DLD1 (cell line): ENCODE measurements around the gene AMPH.

Source experiments
- in situ Hi-C: cut with HindIII; loops from 2 replicates; pipeline ENCODE4 v1.10.0; 2017; ENCODE audit warnings: low sequenced_read_pairs

Gene AMPH

DNA sequence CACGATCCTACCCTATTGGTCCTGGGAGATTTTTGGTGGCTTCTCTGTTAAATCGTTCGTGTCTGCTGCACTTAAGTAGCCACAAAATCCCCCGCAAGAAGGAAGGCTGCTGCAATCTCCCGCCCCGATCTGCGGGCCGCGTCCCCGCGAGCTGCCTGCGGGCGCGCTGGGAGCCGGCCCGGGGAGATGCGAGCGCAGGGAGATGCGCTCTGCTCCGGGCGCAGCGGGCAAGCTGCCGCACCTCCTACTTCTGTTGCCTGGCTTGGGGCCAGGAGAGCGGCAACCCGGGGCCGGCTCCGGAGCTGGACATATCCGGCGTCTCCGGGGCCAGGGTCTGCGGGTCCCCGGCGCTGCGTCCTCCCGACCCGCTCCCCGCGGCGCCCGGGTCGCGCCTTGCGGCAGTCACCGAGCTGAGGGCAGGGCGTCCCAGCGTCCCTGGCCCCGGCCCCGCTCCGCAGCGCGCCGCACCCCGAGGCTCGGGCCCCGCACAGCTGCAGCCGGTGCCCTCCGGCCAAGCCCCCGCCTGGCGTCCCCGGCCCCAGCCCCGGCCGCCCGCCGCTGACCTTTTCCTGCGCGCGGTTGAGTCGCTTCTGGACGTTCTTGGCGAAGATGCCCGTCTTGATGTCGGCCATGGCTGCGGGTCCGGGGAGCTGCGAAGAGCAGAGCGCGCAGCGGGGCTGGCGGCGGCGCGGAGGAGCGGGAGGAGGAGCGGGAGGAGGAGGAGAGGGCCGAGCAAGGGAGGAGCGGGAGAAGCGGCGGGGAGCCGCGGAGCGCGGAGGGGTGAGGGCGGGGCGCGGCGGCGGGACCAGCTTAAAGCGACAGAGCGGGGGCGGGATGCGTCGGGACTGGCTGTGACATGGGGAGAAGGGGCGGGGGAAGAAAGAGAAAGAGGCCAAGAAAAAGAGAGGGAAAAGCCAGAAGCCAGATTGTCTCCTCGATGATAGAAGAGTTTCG lies at the start of gene AMPH:
TSS of gene AMPH (minus strand) at position 654 of the 954 bp plus-strand sequence. CDS start at position 632, 22 bp downstream.
- in situ Hi-C loops, result no loop called here

DNA sequence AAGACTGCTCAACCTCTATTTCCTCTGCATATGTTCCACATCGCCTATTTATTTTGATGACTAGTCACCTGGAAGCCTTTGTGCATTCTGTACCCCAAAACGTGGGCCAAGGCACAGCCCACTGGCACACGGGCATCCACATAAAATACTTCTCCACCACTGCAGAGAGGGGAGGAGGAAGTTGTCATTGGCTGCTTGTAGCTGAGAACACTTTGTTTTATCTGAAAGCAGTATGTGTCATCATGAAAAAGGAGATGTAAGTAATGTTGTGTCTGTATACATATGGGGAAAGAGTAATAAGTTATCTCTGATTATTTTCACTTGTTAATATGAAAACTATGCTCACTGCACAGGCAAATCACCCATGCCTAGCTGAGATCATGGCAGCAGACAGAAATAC lies 48.2 kb upstream of the AMPH start:
- in situ Hi-C loops, result no loop called here

DNA sequence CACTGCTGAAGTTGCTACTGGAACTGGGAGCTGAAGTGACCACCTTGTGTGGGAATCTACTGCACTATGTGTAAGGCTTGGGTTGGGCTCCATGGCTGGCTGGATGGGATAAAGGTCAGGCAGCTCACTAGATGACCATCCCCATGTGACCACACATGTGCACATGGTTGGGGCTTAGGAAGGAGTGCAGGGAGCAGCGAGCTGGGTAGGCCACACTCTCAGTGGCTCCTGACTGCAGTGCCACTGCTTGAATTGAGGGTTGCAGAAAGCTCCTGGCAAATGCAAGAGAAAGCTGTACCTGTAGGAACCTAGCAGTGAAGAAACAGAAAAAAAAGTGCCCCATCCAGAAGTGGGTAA lies 47.5 kb upstream of the AMPH start:
- in situ Hi-C loops, result no loop called here

DNA sequence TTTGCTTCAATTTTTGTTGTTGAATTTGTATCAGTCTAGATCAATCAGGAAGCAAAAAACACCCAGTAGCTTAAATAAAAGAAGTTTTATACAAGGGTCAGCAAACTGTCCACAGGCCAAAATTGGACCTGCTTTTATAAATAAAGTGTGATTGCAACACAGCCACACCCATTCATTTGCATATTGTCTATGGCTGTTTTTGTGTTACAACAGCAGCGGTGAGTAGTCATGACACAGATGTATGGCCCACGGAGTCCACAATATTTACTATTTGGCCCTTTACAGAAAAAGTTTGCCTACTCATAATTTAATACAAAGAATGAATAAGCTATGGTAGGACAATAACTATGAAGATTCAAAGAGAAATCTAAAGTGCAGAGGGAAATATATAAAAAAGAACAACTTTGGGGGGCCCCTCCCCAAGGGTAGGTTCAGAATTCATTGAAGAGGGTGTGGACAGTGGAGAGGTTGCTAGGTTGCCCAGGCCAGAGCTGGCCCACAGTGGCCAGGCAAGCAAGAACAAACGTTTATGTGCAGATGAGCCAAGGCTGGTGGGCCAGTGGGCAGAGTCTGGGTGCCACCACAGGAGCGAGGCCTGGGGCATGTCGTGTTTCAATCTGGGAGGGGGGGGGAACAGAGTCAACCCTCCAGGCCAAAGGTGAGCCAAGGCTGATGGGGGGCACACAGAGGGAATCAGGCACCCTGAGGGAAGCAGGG lies 47.0 kb upstream of the AMPH start:
- in situ Hi-C loops, result no loop called here

DNA sequence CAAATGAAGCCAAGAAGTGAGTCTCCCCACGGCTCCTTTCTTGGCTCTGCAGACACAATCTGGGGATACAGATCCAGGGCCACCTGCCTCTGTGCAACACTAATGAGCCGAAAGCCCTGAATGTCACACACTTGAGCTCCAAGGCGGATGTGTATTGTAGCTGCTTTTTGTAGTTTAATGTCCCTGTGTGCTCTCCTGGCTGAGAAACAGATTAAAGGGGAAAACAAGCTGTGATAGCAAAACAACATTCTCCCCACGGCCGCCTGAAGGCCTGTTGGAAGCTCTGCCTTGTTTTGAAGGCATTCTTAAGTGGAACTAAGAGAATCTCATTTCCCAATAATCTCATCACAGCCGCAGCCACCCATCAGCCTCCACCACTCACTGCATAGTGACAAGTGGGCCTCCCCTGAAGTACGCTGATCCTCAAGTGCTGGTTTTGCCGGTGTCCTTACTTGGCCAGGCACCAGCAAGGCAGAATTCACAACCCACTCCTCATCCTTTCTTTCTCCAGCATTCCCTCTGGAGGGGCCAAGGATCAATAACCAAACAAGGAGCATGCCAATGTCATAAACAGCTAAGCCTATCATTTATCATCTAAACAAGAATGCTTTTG lies 44.4 kb upstream of the AMPH start:
- in situ Hi-C loops, result no loop called here

DNA sequence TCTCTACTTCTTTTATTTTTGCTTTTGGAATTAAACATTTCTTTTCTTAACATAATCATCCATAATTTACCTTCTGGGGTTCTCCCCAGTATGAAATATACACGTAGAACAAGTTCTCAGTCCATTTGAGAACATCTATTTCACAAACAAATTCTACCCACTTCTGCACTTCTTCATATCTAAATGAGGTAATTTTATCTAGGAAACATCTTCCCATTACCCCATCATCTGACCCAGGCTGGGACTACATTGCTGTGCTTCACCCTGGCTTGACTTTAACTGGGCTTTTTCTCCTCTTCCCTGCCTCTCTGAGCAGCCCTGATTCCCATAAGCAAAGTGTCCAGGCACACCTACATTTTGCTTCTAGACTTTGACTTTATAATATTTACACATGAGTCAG lies 43.3 kb upstream of the AMPH start:
- in situ Hi-C loops, result no loop called here

DNA sequence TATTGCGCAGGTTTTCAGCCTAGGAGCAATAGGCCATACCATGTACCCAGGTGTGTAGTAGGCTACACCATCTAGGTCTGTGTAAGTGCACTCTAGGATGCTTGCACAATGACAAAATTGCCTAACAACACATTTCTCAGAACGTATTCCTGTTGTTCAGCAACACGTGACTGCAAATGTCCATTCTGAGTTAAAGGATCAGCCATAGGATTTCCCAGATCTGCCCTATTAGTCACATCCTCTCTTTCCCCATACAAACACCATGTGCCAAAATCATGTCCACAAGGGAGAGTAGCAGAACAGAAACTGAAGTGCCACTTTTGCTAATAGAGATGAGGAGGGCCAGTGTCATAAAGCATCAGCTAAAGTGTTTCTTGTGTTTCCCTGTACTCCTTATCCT lies 42.6 kb upstream of the AMPH start:
- in situ Hi-C loops, result no loop called here

DNA sequence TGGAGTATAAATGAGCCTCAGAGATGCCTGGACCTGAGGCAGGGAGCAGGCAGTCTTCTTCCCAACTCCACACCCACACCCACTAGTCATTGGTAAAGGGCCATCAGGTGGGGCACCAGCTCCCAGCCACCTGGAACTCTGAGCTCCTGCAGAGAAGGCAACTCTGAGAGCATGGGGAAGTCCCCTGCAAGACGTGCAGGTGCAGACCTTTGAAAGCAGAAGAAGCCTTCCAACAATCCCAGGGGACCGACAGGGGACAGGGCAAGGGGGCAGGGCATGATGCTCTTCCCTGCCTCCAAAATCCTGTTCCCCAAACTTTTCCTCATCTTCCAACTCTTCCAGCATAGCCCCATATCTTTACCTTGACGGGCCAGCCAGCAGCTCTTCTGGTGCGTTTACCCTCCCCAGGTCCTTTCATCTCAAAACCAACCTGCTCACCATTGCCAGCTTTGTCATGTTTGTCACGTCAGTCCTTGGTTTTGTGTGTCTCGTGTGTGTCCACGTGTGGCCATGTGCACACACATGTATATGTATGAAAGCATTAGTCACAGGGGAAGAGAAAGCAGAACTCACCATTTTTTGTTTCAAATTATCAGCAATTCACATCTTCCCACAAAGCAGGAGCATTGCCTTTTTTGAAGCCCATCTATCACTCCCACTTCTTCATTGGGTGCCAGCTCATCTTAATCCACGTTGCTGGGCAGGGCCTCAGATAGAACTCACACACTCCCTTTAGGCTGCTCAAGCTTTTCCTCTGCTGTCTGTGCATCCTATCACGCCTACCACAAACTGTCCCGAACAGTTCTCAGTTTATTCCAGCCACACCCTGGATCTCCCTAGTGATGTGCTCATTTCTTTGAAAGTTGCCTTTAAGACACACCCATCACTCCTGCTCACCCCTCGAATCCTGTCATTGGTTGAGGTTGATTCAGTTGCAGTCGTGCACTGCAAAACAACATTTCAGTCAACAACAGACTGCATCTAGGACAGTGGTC lies 41.0 kb upstream of the AMPH start:
- in situ Hi-C loops, result no loop called here

DNA sequence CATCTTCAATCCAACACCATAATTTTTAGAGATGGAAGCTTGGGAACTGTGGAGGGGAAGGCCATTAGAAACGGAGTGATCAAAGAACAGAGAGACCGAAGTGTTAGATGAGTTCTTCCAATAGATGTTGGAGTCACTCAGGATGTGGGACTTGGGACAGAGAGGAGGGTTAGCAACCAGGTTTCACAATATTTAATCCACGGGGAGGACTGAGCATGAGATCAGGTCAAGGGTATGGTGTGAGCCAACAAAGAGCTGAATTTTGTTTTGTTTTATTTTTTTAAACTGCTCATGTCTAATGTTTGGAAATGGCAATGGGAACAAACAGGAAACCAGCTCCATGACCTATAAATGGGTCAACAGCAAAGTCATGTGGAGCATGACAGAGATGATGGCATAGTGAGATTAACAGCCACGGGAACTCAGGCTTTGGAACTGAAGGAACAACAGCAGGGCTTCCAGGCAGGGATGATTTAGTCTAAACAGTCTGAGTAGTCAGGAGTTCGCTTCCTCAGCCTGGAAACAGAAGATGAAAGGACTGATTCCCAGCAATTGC lies 38.9 kb upstream of the AMPH start:
- in situ Hi-C loops, result no loop called here

DNA sequence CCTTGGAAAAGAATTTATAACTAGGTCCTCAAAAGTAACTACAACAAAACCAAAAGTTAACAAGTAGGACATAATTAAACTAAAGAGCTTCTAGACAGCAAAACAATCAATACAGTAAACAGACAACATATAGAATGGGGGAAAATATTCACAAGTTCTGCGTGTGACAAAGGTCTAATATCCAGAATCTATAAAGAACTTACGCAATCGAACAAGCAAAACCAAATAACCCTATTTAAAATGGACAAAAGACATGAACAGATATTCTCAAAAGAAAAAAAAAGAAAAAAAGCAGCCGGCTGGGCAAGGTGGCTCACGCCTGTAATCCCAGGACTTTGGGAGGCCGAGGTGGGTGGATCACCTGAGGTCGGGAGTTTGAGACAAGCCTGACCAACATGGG lies 33.8 kb upstream of the AMPH start:
- in situ Hi-C loops, result no loop called here

DNA sequence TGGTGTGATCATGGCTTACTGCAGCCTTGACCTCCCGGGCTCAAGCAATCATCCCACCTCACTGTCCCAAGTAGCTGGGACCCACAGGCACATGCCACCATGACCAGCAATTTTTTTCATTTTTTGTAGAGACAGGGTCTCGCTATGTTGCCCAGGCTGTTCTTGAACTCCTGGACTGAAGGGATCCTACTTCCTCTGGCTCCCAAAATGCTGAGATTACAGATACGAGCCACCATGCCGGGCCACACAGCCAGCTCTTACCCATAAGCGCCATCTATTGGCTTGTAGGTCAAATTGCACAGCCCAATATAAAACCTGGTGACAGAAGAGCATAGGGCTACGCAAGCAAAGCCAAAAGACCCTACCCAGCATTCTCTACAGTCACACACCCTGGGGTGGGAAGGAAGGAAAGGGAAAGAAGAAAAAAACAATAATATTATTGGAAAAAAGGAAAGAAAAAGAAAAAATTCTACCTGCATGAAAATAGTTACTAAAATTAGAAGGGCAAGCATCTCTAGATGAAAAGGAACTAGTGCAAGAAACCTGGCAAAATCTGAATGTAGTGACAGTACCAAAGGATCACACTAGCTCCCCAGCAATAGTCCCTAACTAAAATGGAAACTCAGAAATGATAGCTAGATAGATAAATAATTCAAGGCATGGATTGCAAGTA lies 29.4 kb upstream of the AMPH start:
- in situ Hi-C loops, result no loop called here

DNA sequence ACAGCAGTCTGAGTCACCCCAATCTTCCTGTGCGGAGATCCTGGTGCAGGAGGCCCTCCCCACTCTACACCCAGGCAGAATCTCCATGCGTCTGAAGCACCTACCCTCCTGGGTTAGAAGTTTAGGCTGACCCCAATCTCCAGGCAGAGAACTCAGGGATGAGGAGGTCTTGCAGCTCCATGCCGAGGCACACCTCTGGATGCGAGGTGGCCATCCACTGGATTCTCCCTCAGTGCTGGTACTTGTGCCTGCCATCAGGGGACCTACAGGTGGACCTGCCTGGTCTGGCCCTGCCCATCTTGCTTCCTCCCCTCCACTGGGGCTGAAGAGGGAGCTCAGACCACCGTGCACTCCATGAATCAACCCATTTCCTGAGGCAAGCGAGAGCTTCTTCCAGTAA lies 28.8 kb upstream of the AMPH start:
- in situ Hi-C loops, result no loop called here

DNA sequence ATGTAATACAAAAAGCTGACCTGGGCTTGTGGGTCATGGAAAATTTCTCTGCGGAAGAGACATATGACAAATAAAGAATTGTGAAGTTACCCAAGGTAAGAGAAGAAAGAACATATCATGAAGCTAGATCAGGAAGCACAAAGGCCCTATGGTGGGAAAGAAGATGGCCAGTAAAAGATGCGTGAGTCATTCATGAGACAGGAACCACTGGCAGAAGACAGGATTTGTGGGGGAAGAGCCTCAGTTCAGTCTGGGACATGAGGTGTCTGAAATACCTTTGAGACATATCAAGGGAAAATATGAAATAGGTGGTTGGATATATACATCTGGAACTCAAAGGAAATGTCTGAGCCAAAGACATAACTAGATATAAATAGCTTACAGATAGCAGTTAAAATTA lies 27.7 kb upstream of the AMPH start:
- in situ Hi-C loops, result no loop called here

DNA sequence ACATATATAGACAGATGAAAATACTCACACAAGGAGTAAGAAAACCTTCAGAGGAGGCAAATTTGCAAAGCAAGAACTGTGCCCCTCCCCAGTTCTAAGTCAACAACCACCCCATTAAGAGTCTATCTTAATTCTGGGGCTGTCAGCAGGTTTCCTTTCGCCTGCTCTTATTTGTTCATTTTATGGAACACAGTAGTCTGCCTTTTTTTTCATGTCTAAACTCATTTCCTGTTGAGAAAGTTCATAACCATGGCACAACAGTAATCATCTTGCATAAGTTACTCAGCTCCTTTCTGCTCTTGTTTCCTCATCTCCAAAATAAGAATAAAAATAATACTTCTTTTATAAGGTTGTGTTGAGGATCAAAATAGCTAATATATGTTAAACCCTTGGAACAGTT lies 25.8 kb upstream of the AMPH start:
- in situ Hi-C loops, result no loop called here

DNA sequence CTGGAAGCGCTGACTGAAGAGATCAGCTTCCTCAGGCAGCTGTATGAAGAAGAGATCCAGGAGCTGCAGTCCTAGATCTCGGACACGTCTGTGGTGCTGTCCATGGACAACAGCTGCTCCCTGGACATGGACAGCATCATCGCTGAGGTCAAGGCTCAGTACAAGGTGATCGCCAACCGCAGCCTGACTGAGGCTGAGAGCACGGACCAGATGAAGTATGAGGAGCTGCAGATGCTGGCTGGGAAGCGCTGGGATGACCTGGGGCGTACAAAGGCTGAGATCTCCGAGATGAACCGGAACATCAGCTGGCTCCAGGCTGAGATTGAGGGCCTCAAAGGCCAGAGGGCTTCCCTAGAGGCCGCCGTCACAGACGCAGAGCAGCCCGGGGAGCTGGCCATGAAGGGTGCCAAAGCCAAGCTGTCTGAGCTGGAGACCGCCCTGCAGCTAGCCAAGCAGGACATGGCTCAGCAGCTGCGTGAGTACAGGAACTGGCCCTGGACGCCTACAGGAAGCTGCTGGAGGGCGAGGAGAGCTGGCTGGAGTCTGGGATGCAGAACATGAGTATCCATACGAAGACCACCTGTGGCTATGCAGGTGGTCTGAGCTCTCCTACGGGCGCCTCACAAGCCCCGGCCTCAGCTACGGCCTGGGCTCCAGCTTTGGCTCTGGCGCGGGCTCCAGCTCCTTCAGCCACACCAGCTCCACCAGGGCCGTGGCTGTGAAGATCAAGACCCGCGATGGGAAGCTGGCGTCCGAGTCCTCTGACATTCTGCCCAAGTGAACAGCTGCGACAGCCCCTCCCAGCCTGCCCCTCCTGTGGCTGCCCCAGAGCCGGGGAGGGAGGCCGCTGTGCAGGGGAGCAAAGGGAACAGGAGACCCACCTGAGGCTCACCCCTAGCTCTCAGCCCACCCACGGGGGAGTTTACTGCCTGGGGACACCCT lies 24.9 kb upstream of the AMPH start:
- in situ Hi-C loops, result no loop called here

DNA sequence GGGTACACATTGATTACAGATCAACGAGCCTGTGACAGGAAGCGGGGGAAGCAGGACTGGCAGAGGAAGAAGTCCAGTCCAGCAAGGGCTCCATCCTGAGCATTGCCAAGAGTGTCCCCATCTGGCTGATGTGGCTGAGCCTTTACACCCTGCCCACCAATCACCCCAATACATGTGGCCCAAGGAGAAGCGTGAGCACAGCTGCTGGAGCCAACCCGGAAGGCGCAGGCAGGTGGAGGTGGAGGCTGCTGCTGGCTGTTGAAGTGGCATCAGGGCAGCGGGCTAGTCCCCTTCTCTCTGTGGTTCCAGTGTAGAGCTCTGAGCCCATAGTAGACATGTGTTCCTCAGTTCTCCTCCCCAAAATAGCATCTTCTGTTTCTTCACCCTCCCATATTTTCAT lies 6.8 kb upstream of the AMPH start:
- in situ Hi-C loops, result no loop called here

DNA sequence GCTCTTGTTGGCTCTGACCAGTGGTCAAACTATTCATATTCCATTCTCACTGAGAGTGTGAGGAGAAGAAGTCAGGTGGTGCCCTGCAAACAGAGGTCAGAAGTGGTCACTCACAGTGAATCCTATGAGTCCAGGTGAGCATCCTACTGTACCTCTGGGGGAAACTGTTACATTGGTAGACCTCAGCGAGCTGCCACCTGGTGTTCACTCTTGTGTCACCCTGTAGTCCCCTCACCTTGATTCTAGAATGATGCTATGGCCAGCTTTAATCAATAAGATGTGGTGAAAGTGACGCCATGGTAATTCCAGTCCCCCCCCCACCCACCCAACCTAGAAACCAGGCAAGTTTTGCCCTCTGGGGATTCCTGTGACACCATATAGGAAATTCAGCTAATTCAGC lies 1.2 kb upstream of the AMPH start:
- in situ Hi-C loops, result no loop called here

DNA sequence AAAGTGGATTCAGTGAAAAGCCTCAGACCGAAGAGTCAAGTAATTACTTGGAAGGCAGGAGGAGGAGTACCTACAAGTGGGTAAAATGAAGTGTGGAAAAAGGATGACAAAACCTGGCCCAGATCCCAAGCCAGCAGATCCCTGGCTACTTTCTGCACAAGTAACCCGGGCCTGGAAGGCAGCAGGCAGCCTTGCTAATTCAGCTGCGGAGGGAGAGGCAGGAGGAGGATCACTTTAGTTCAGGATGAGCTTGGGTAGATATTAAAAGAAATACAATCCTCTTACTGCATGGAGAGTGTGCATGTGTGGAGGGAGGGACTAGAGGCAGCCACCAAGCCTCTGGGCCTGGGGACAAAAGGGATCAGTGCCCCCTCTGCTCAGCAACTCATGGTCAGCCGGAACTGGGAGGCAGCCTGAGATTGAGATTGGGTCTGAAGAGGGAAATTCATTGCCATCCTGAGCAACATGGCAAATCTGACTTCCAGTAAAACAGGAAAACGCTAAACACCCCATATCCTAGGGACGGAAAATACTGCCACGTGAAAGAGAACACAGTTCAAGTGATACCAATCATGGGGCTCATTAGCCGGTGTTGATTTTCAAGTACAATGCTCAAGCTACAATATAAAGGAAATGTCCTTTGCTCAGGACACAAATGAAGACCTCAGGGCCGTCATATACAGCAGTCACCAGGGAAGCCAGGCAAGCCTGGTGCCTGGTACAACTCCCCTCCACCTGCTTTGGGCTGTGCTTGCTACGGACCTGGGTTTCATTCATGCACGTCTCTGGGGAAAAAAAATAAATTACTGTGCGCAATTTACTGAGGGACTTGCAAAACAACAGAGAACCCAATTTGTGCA lies 1.3 kb downstream of the AMPH start:
- in situ Hi-C loops, result no loop called here
